ENCODE measurements around the gene CEACAM19. TPM values are rescaled to one million over a fixed set of nuclear protein-coding genes. Genes with fewer than 3 reads are reported as not detected.

The CEACAM19 gene
- total and polyA plus RNA-seq, 11 donors: 1.9 to 12.8 (median 5.1) TPM

DNA sequence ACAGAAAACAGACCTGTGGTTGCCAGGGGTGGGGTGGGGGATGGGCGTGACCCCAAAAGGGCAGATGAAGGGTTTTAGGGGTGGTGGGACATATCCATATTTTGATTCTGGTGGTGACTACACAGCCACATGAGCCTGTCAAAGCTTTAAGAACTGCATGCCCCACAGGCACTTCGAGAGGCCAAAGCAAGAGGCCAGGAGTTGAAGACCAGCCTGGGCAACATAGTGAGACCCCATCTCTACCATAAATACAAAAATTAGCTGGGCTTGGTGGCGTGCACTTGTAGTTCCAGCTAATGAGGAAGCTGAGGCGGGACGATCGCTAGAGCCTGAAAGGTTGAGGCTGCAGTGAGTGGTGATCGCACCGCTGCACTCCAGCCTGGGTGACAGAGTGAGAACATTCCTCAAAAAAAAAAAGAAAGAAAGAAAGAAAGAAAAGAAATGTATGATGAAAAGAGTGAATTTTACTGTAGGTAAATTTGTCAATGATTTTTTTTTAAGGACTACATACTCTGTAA, 58.3 kb downstream of the CEACAM19 start:
- Histone ChIP-seq H3K27me3 (no peaks in the 10 kb centered on the region), H3K36me3 (no peaks in the 10 kb centered on the region), H3K4me1 (peaks cover 0 to 19% (median 10%) of the 10 kb centered on the region in 12 donors), H3K27ac (no peak overlapping the region), H3K4me3 (no peak overlapping the region), H3K9me3 (no peaks in the 10 kb centered on the region)
- intact Hi-C loops (cut with DNase I): loop anchor here in 1 of 10 donors (10.0 kb wide), 1 partner anchor 115 kb away; the partner anchor contains the start of gene NECTIN2
- ATAC-seq (no peak), DNase-seq (no peak)
- TF ChIP-seq, protein P1, sequence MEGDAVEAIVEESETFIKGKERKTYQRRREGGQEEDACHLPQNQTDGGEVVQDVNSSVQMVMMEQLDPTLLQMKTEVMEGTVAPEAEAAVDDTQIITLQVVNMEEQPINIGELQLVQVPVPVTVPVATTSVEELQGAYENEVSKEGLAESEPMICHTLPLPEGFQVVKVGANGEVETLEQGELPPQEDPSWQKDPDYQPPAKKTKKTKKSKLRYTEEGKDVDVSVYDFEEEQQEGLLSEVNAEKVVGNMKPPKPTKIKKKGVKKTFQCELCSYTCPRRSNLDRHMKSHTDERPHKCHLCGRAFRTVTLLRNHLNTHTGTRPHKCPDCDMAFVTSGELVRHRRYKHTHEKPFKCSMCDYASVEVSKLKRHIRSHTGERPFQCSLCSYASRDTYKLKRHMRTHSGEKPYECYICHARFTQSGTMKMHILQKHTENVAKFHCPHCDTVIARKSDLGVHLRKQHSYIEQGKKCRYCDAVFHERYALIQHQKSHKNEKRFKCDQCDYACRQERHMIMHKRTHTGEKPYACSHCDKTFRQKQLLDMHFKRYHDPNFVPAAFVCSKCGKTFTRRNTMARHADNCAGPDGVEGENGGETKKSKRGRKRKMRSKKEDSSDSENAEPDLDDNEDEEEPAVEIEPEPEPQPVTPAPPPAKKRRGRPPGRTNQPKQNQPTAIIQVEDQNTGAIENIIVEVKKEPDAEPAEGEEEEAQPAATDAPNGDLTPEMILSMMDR (IDR thresholded peaks at IDR 0.05): no peak
- TF ChIP-seq POLR2A (IDR thresholded peaks at IDR 0.05): no peak
- whole genome bisulfite sequencing, 4 donors: 89 to 94% (median 92%) methylated on average over 8 of the region's 8 CpGs

GRCh38 chr19:44731081-44731480, 59.8 kb downstream of the CEACAM19 start:
- intact Hi-C loops (cut with DNase I): no loop called here
- no peaks in the 10 kb centered on the region for H3K36me3 ChIP-seq
- no peak for TF ChIP-seq POLR2A (IDR thresholded peaks at IDR 0.05)
- TF ChIP-seq, protein P1 (IDR thresholded peaks at IDR 0.05): no peak
- no peaks in the 10 kb centered on the region for H3K9me3 ChIP-seq
- ATAC-seq (no peak), DNase-seq (no peak)
- no peaks in the 10 kb centered on the region for H3K27me3 ChIP-seq
- 91 to 98% (median 95%) methylated on average over 5 of the region's 5 CpGs for WGBS, 4 donors
- no peak overlapping the region for H3K27ac ChIP-seq
- peaks cover 0 to 5% (median 0%) of the 10 kb centered on the region in 12 donors for H3K4me1 ChIP-seq
- no peak overlapping the region for H3K4me3 ChIP-seq

DNA sequence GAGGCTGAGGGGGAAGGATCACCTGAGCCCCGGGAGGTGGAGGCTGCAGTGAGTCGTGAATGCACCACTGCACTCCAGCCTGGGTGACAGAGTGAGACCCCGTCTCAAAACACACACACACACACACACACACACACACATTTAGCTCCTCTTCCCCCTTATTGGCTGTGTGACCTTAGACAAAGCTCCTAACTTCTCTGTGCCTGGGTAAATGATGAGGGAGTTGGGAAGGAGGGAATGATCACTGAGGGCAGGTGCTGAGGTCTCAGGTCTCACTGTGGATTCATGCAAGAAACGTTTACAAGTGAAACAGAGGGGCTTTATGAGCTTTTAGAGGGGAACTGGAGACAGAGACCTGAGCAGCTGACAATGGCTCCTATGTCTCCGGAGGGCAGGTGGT, 60.3 kb downstream of the CEACAM19 start:
- Histone ChIP-seq H3K27me3 (no peaks in the 10 kb centered on the region), H3K9me3 (no peaks in the 10 kb centered on the region), H3K4me3 (no peak overlapping the region), H3K36me3 (no peaks in the 10 kb centered on the region), H3K4me1 (peaks cover 0 to 5% (median 0%) of the 10 kb centered on the region in 12 donors), H3K27ac (no peak overlapping the region)
- no peak for ATAC-seq
- intact Hi-C loops (cut with DNase I): no loop called here
- no peak for DNase-seq
- TF ChIP-seq, protein P1 (IDR thresholded peaks at IDR 0.05): no peak
- no peak for TF ChIP-seq POLR2A (IDR thresholded peaks at IDR 0.05)
- 70 to 85% (median 81%) methylated on average over 5 of the region's 5 CpGs for WGBS, 4 donors

GRCh38 chr19:44732235-44733014, 61.1 kb downstream of the CEACAM19 start:
- Histone ChIP-seq H3K4me1 (peaks cover 0 to 12% (median 0%) of the 10 kb centered on the region in 12 donors), H3K27me3 (no peaks in the 10 kb centered on the region), H3K9me3 (no peaks in the 10 kb centered on the region), H3K27ac (no peak overlapping the region), H3K4me3 (no peak overlapping the region), H3K36me3 (no peaks in the 10 kb centered on the region)
- no peak for ATAC-seq
- intact Hi-C loops (cut with DNase I): no loop called here
- peak in 1 of 5 donors; percentile 36 for DNase-seq
- no peak for TF ChIP-seq POLR2A (IDR thresholded peaks at IDR 0.05)
- TF ChIP-seq, protein P1 (IDR thresholded peaks at IDR 0.05): no peak
- WGBS, 4 donors: 69 to 80% (median 73%) methylated on average over 11 of the region's 11 CpGs

Data from heart left ventricle (tissue), 16 donors.